ENCODE data around the gene C6orf52.
"Not testable (repeated sequence)": the region's sequence is repeated elsewhere in the genome, so short reads cannot be mapped to it uniquely, and the experiment has no call there.

Gene C6orf52

DNA sequence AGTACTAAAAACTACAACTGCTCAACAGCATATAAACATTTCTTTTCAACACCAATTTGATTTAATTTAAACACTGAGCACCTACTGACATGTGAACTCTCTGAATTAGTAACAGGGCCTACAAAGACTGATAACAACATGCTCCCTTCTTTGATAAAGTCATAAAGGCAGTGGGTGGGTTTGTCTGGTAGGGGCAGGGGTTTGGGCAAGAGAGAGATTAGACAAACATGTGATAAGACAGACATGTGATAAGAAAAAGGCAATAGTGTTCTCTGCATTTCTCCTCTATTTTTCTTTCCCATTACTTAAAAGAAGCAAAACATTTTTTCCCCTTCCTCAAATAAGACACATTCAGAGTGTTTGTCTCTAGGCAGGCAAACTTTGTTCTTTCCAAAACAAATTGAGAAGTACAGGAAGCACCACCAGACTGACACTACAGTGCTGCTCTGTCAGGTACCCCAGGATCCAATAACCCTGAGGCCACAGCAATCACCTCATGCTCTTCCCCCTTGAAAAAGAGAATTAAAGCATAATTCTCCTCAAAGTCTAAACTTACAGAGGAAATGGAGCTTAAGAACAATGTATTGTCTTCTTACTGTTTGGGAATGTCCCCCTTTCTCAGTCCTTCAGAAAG is 11.9 kb downstream of the C6orf52 start:
- H3K27ac Mint-ChIP-seq: peak overlapping the region; percentile 80
- peaks cover 3% of the 10 kb centered on the region for H3K27me3 Mint-ChIP-seq
- peaks cover 42% of the 10 kb centered on the region for H3K4me1 Mint-ChIP-seq (ENCODE audit: low read depth)
- no peaks in the 10 kb centered on the region for H3K36me3 Mint-ChIP-seq (ENCODE audit: low read depth)
- no peaks in the 10 kb centered on the region for H3K9me3 Mint-ChIP-seq
- H3K4me3 Mint-ChIP-seq: no peak overlapping the region

DNA sequence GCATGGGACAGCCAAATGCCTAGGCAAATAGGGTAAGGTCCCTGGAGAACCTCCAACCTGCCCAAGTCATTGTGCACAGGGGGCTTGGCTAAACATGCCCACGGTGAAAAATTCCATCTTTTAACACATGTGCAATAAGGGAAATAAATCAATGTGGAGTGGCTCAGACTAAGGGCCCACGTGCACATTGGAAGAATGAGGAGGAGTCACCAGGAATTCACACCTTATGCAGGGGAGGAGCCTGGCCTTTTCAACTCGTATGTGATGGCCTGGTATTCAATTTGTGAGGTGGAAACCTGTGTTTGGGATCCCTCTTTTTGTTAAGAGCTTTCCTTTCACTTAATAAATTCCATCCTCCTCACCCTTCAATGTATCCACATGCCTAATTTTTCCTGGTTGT is 12.6 kb downstream of the C6orf52 start:
- no peak overlapping the region for H3K4me3 Mint-ChIP-seq
- H3K27me3 Mint-ChIP-seq: peaks cover 3% of the 10 kb centered on the region
- no peaks in the 10 kb centered on the region for H3K36me3 Mint-ChIP-seq (ENCODE audit: low read depth)
- peaks cover 42% of the 10 kb centered on the region for H3K4me1 Mint-ChIP-seq (ENCODE audit: low read depth)
- H3K9me3 Mint-ChIP-seq: no peaks in the 10 kb centered on the region
- H3K27ac Mint-ChIP-seq: peak overlapping the region; percentile 5

DNA sequence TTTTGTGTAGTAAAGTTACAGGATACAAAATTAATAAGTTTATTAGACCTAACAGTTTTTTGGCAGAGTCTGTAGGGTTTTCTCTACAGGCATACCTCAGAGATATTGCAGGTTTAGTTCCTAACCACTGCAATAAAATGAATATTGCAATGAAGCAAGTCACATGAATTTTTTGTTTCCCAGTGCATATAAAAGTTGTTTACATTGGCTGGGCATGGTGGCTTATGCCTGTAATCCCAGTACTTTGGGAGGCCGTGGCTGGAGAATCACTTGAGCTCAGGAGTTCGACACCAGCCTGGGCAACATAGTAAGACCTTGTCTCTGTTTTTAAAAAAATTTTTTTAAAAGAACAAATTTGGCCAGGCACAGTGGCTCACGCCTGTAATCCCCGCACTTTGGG is 16.0 kb downstream of the C6orf52 start:
- no peaks in the 10 kb centered on the region for H3K36me3 Mint-ChIP-seq (ENCODE audit: low read depth)
- H3K27ac Mint-ChIP-seq: no peak overlapping the region
- no peaks in the 10 kb centered on the region for H3K9me3 Mint-ChIP-seq

DNA sequence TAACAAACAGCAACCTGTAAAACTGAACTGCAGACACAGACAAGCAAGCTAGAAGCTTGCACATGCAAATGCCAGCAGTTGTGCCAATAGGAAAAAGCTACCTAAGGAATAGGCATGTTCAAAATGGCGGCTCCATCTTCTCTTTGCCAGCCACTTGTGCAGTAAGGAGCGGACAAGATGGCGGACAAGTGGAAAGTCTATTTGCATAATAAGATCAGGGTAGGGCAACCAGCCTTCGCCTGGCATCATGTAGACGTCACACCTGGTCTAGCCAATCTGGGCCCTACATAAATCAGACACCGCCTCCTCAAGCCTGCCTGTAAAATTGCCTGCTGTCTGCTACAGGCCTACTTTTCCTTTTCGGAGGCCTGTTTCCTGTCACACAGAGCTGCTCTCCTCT is 18.0 kb downstream of the C6orf52 start:
- H3K36me3 Mint-ChIP-seq (ENCODE audit: low read depth): no peaks in the 10 kb centered on the region
- H3K9me3 Mint-ChIP-seq: no peaks in the 10 kb centered on the region
- H3K27me3 Mint-ChIP-seq: no peaks in the 10 kb centered on the region
- H3K4me1 Mint-ChIP-seq (ENCODE audit: low read depth): no peaks in the 10 kb centered on the region
- no peak overlapping the region for H3K27ac Mint-ChIP-seq
- no peak overlapping the region for H3K4me3 Mint-ChIP-seq

More for the DNA sequence above, 16.0 kb downstream of the C6orf52 start:
- Mint-ChIP-seq H3K4me1 (ENCODE audit: low read depth) (peaks cover 15% of the 10 kb centered on the region), H3K4me3 (no peak overlapping the region), H3K27me3 (no peaks in the 10 kb centered on the region)

DNA sequence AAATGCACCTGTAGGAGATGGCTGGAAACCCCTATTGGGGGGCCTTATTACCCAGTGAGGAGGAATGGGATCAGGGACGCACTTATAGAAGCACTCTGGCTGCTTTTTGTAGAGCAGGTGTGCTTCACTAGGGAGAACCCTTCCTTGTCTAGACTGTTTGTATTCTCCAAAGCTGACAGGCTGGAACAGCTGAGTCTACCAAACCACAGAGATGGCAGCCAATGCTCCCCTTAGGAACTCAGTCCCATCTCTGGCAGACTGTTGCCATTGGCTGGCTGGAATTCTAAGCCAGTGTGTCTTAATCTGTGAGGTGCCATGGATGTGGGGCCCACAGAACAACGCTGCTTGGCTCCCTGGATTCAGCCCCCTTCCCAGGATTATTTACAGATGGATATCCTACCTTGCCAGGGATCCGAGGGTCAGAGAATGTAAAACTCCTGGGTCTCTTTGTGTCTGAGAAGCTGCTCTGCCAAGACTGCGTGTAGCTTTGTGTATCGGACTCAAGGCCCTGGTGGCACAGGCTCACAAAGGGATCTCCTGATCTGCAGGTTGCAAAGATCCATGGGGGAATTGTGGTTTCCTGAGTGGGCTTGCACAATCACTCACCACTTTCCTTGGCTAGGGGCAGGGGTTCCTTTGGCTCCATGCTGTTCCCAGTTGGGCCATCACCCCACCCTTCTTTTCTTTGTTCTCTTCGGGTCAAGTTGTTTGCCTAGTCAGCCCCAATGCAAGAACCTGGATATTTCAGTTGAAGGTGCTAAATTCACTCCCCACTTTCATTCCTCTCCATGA is 26.1 kb downstream of the C6orf52 start:
- peaks cover 13% of the 10 kb centered on the region for H3K4me1 Mint-ChIP-seq (ENCODE audit: low read depth)
- peaks cover 18% of the 10 kb centered on the region for H3K27me3 Mint-ChIP-seq
- no peak overlapping the region for H3K4me3 Mint-ChIP-seq
- H3K27ac Mint-ChIP-seq: peak overlapping the region; percentile 69
- H3K9me3 Mint-ChIP-seq: peaks cover 8% of the 10 kb centered on the region
- no peaks in the 10 kb centered on the region for H3K36me3 Mint-ChIP-seq (ENCODE audit: low read depth)

DNA sequence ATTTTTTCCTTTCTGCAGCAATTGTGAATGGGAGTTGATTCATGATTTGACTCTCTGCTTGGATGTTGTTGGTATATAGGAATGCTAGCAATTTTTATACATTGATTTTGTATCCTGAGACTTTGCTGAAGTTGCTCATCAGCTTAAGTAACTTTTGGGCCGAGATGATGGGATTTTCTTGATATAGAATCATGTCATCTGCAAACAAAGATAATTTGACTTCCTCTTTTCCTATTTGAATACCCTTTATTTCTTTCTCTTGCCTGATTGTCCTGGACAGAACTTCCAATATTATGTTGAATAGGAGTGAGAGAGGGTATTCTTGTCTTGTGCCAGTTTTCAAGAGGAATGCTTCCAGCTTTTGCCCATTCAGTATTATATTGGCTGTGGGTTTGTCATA is 28.8 kb downstream of the C6orf52 start:
- not testable (repeated sequence) for H3K27ac Mint-ChIP-seq; H3K36me3 Mint-ChIP-seq (ENCODE audit: low read depth); H3K9me3 Mint-ChIP-seq; H3K4me3 Mint-ChIP-seq
- peaks cover 18% of the 10 kb centered on the region for H3K27me3 Mint-ChIP-seq
- H3K4me1 Mint-ChIP-seq (ENCODE audit: low read depth): peaks cover 13% of the 10 kb centered on the region

DNA sequence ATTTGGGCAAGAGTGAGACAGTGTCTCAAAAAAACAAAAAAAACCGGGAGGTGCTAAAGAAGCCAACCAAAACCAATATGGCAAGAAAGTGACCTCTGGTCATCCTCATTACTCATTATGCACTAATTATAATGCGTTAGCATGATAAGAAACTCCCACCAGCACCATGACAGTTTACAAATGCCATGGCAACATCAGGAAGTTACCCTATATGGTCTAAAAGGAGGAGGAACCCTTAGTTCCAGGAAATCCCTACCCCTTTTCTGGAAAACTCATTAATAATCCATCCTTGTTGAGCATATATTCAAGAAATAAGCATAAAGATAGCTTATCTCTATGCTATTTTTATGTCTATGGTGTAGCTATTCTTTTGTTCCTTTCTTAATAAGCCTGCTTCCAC is 31.7 kb downstream of the C6orf52 start:
- Mint-ChIP-seq H3K9me3 (peaks cover 8% of the 10 kb centered on the region), H3K36me3 (ENCODE audit: low read depth) (no peaks in the 10 kb centered on the region), H3K4me3 (no peak overlapping the region), H3K27me3 (peaks cover 16% of the 10 kb centered on the region), H3K27ac (no peak overlapping the region), H3K4me1 (ENCODE audit: low read depth) (peaks cover 11% of the 10 kb centered on the region)

DNA sequence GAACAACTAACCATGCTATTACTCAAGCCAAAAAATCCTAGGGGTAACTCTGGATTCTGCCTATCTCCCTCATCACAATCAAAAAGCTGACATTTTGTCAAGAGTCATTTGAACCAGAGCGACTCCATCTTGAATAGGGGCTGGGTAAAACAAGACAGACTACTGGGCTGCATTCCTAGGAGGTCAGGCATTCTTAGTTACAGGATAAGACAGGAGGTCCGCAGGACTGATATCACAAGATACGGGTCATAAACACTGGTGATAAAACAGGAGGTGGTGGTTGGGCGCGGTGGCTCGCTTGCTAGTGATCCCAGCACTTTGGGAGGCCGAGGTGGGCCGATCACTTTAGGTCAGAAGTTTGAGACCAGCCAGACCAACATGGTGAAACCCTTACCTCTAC is 32.2 kb downstream of the C6orf52 start:
- no peaks in the 10 kb centered on the region for H3K36me3 Mint-ChIP-seq (ENCODE audit: low read depth)
- H3K9me3 Mint-ChIP-seq: peaks cover 8% of the 10 kb centered on the region
- peaks cover 6% of the 10 kb centered on the region for H3K4me1 Mint-ChIP-seq (ENCODE audit: low read depth)
- no peak overlapping the region for H3K27ac Mint-ChIP-seq
- peaks cover 12% of the 10 kb centered on the region for H3K27me3 Mint-ChIP-seq
- no peak overlapping the region for H3K4me3 Mint-ChIP-seq

DNA sequence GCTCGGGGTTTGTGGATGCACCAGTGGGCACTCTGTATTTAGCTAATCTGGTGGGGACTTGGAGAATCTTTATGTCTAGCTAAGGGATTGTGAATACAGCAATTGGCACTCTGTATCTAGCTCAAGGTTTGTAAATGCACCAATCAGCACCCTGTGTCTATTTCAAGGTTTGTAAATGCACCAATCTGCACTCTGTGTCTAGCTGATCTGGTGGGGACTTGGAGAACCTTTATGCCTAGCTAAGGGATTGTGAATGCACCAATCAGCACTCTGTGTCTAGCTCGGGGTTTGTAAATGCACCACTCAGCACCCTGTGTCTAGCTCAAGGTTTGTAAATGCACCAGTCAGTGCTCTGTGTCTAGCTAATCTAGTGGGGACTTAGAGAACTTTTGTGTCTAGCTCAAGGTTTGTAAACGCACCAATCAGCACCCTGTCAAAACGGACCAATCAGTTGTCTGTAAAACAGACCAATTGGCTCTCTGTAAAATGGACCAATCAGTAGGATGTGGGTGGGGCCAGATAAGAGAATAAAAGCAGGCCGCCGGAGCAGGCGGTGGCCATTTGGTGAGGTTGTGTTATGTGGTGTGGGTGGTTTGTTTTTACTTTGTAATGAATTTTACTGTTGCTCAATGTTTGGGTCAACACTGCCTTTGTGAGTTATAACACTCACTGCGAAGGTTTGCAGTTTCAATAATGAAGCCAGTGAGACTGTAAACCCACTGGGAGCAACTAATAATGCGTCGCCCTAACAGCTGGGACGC is 33.8 kb downstream of the C6orf52 start:
- not testable (repeated sequence) for H3K4me1 Mint-ChIP-seq (ENCODE audit: low read depth); H3K4me3 Mint-ChIP-seq; H3K27ac Mint-ChIP-seq; H3K36me3 Mint-ChIP-seq (ENCODE audit: low read depth); H3K9me3 Mint-ChIP-seq
- peaks cover 11% of the 10 kb centered on the region for H3K27me3 Mint-ChIP-seq

DNA sequence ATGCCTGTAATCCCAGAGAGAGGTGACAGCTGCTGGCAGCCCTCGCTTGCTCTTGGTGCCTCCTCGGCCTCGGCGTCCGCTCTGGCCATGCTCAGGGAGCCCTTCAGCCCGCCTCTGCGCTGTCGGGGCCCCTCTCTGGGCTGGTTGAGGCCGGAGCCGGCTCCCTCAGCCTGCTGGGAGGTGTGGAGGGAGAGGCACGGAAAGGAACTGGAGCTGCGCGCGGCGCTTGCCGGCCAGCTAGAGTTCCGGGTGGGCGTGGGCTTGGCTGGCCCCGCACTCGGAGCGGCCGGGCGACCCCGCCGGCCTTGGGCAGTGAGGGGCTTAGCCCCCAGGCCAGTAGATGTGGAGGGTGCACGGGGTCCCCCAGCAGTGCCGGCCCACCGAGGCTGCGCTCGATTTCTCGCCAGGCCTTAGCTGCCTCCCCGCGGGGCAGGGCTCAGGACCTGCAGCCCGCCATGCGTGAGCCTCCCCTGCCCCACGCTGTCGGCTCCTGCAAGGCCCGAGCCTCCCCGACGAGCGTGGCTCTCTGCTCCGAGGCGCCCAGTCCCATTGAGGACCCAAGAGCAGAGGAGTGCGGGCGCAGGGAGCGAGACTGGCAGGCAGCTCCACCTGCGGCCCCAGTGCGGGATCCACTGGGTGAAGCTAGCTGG is 34.6 kb downstream of the C6orf52 start:
- Mint-ChIP-seq H3K4me1 (ENCODE audit: low read depth) (peaks cover 18% of the 10 kb centered on the region), H3K9me3 (no peaks in the 10 kb centered on the region), H3K27me3 (peaks cover 16% of the 10 kb centered on the region), H3K36me3 (ENCODE audit: low read depth) (no peaks in the 10 kb centered on the region), H3K27ac (no peak overlapping the region), H3K4me3 (no peak overlapping the region)

DNA sequence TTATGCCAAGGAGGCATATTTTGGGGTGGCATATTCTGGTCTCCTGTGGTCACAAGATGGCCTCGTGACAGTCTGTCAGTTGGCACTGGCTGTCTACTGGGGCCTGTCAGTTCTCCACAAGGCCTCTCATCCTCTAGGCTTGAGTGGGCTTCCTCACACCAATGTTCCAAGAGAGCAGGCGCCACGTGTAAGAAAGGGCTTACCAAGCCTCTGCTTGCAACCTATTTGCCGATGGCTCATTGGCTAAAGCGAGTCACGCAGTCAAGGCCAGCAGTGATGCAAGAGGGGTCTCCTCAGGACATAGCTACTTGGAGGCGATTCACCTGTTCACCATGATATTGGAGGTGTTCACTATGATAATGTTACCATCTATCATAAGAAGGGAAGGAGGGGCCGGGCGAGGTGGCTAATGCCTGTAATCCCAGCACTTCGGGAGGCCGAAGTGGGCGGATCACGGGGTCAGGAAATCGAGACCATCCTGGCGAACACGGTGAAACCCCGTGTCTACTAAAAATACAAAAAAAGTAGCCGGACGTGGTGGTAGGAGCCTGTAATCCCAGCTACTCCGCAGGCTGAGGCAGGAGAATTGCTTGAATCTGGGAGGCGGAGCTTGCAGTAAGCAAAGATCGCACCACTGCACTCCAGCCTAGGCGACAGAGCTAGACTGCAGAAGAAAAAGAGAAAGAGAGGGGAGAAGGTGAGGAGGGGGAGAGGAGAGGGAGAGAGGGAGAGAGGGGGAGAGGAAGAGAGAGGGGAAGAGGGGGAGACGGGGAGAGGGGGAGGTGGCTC is 35.3 kb downstream of the C6orf52 start:
- no peak overlapping the region for H3K4me3 Mint-ChIP-seq
- no peaks in the 10 kb centered on the region for H3K36me3 Mint-ChIP-seq (ENCODE audit: low read depth)
- peaks cover 18% of the 10 kb centered on the region for H3K4me1 Mint-ChIP-seq (ENCODE audit: low read depth)
- H3K27ac Mint-ChIP-seq: no peak overlapping the region
- H3K9me3 Mint-ChIP-seq: no peaks in the 10 kb centered on the region
- peaks cover 17% of the 10 kb centered on the region for H3K27me3 Mint-ChIP-seq

DNA sequence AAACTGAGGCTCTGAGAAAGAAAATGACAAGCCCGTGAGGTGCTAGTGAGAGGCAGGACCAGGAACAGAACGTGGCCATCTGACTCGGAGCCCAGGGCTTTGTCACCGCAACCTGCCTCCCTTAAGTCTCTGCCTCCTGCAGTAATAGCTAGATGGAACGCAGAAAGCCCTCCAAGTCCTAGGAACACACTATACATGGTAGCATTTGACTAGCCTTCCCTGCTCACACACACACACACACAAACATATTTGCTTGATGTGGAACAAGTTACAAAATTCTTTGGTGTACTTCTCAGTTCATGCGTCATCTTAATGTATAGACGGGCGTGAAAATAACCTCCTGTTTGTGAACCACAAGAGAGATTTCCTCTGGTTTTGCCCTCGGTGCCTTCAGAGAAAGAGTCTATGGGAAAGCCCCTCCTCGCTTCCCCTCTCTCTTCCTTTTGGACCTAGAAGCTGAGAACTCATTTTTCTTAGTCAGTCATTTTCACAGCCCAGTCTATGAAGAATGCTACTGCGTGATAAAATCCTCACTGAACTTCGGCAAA is 38.8 kb downstream of the C6orf52 start:
- peaks cover 38% of the 10 kb centered on the region for H3K27me3 Mint-ChIP-seq
- H3K4me3 Mint-ChIP-seq: peak overlapping the region; percentile 33
- H3K36me3 Mint-ChIP-seq (ENCODE audit: low read depth): no peaks in the 10 kb centered on the region
- H3K9me3 Mint-ChIP-seq: no peaks in the 10 kb centered on the region
- H3K4me1 Mint-ChIP-seq (ENCODE audit: low read depth): peaks cover 18% of the 10 kb centered on the region
- no peak overlapping the region for H3K27ac Mint-ChIP-seq

DNA sequence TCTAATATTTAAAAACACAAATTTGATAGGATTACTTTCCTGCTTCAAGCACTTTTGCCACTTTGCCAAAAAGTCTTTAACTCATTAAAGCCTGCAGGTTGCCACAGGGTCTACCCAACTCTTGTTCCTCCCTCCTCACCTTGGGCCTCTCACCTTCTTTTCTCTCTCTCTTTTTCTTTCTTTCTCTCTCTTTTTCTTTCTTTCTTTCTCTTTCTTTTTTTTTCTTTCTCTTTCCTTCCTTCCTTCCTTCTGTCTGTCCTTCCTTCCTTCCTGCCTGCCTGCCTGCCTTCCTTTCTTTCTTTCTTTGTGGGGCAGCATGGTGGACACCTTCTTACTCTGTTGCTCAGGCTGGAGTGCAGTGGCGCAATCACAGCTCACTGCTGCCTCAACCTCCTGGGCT is 50.2 kb downstream of the C6orf52 start:
- Mint-ChIP-seq H3K27ac (no peak overlapping the region), H3K4me3 (no peak overlapping the region), H3K27me3 (peaks cover 22% of the 10 kb centered on the region), H3K9me3 (no peaks in the 10 kb centered on the region), H3K4me1 (ENCODE audit: low read depth) (peaks cover 9% of the 10 kb centered on the region), H3K36me3 (ENCODE audit: low read depth) (no peaks in the 10 kb centered on the region)

DNA sequence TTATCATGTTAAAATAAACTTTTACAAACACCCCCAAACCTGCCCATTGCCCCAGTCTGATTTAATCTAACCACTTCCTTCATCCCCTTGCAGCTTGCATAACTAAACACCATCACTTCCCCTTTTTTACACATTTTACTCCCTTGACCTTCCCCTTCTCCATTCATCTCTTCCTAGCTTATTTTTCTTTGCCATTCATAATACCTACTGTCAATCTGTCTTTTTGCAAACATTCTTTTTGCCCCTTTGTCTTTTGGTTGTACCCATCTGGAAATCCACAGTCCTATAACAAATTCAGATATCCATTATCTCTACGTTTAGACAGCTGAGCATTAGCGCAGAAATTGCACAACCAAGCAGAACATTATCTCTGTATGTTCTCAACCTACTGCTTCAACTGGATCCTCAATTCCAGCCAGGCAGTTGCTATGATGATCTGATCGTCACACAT is 51.2 kb downstream of the C6orf52 start:
- no peaks in the 10 kb centered on the region for H3K36me3 Mint-ChIP-seq (ENCODE audit: low read depth)
- no peak overlapping the region for H3K4me3 Mint-ChIP-seq
- peaks cover 9% of the 10 kb centered on the region for H3K4me1 Mint-ChIP-seq (ENCODE audit: low read depth)
- no peaks in the 10 kb centered on the region for H3K9me3 Mint-ChIP-seq
- H3K27me3 Mint-ChIP-seq: peaks cover 22% of the 10 kb centered on the region
- H3K27ac Mint-ChIP-seq: no peak overlapping the region
